Mesendoderm (in vitro differentiated cells): Measurements from ENCODE around the gene IQGAP2.
A peak's percentile ranks its signal among the peaks of the same experiment; 100 is the strongest.

Experiments used
- DNase-seq: peaks from one replicate; pipeline ENCODE4 v3.0.0; 2013
- H2AK5ac ChIP-seq: 2 replicates; pipeline ENCODE4 v1.6.1; 2013; ENCODE audit warnings: low read length, inconsistent platforms
- H2BK120ac ChIP-seq: 2 replicates; pipeline ENCODE4 v1.6.1; 2013; ENCODE audit warnings: low read depth, mild to moderate bottlenecking, low read length, moderate library complexity, mixed read lengths
- H2BK15ac ChIP-seq: replicated peaks from 2 replicates; pipeline ENCODE4 v1.6.1; 2013; ENCODE audit warnings: low read depth, mild to moderate bottlenecking, moderate library complexity
- H2BK5ac ChIP-seq: 2 replicates; pipeline ENCODE4 v1.6.1; 2013; ENCODE audit warnings: low read length, inconsistent platforms
- H3K18ac ChIP-seq: 2 replicates; pipeline ENCODE4 v1.6.1; 2013; ENCODE audit warnings: mild to moderate bottlenecking, low read length, mixed read lengths
- H3K23ac ChIP-seq: one replicate; pipeline ENCODE4 v1.6.1; 2013; ENCODE audit warnings: low read length
- H3K27ac ChIP-seq: 2 replicates; pipeline ENCODE4 v1.5.1; 2013; ENCODE audit warnings: low read depth, mild to moderate bottlenecking, inconsistent platforms, low read length, moderate library complexity
- H3K27me3 ChIP-seq: 2 replicates; pipeline ENCODE4 v1.6.1; 2013; ENCODE audit warnings: low read length, control low read depth, mild to moderate bottlenecking, inconsistent platforms; ENCODE audit not compliant: insufficient read depth, poor library complexity
- H3K36me3 ChIP-seq: 2 replicates; pipeline ENCODE4 v1.6.1; 2013; ENCODE audit warnings: low read length, inconsistent platforms; ENCODE audit not compliant: control insufficient read depth, insufficient read depth
- H3K4ac ChIP-seq: one replicate; pipeline ENCODE4 v1.6.1; 2013; ENCODE audit warnings: low read depth, mild to moderate bottlenecking, low read length, moderate library complexity
- H3K4me1 ChIP-seq: 2 replicates; pipeline ENCODE4 v1.6.1; 2013; ENCODE audit warnings: low read depth, low read length, inconsistent platforms; ENCODE audit not compliant: control insufficient read depth
- H3K4me2 ChIP-seq: 2 replicates; pipeline ENCODE4 v1.6.1; 2013; ENCODE audit warnings: low read length
- H3K4me3 ChIP-seq: 2 replicates; pipeline ENCODE4 v1.5.1; 2013; ENCODE audit warnings: mild to moderate bottlenecking, low read length
- H3K56ac ChIP-seq: one replicate; pipeline ENCODE4 v1.6.1; 2013; ENCODE audit warnings: low read length
- H3K79me1 ChIP-seq: 2 replicates; pipeline ENCODE4 v1.6.1; 2013; ENCODE audit warnings: low read length, inconsistent platforms
- H3K79me2 ChIP-seq: 2 replicates; pipeline ENCODE4 v1.6.1; 2013; ENCODE audit warnings: mild to moderate bottlenecking, low read length; ENCODE audit not compliant: control insufficient read depth, insufficient read depth
- H3K9ac ChIP-seq: 2 replicates; pipeline ENCODE4 v1.6.1; 2013; ENCODE audit warnings: low read length, inconsistent platforms
- H4K5ac ChIP-seq: one replicate; pipeline ENCODE4 v1.6.1; 2013; ENCODE audit warnings: low read length
- H4K8ac ChIP-seq: one replicate; pipeline ENCODE4 v1.6.1; 2013; ENCODE audit warnings: low read depth, mild to moderate bottlenecking, control low read depth, low read length, moderate library complexity
- WGBS: extraction: QIAGEN DNeasy Blood & Tissue Kit; methylation state at CpG from one replicate; pipeline ENCODE4 v1.1.7; 2013; ENCODE audit warnings: low lambda C conversion rate, missing lambda C conversion rate; ENCODE audit not compliant: insufficient coverage; ENCODE audit errors: extremely low coverage; 5-methylcytosine and 5-hydroxymethylcytosine counted together

Gene IQGAP2

GRCh38 chr5:76729373-76730290 is 326.5 kb downstream of the IQGAP2 start:
- Histone ChIP-seq H3K79me2 (no peaks in the 10 kb centered on the region), H3K4me3 (no peak overlapping the region), H3K27ac (no peak overlapping the region), H3K36me3 (no peaks in the 10 kb centered on the region), H3K79me1 (peaks cover 2% of the 10 kb centered on the region), H2BK120ac (no peak overlapping the region), H3K4ac (no peak overlapping the region), H3K18ac (no peak overlapping the region), H3K9ac (no peak overlapping the region), H2AK5ac (no peak overlapping the region), H3K4me2 (no peak overlapping the region), H4K8ac (no peak overlapping the region), H3K4me1 (no peaks in the 10 kb centered on the region), H2BK15ac (no peak overlapping the region), H3K27me3 (no peaks in the 10 kb centered on the region), H4K5ac (no peak overlapping the region), H3K56ac (no peak overlapping the region), H2BK5ac (no peak overlapping the region), H3K23ac (no peak overlapping the region)
- no CpG with 5 or more reads among the region's 5 CpGs for WGBS
- no peak for DNase-seq

- H3K56ac ChIP-seq = no peak overlapping the region
- no peaks in the 10 kb centered on the region for H3K79me1 ChIP-seq
- no peak overlapping the region for H4K5ac ChIP-seq
- no peak overlapping the region for H3K27ac ChIP-seq
- no peaks in the 10 kb centered on the region for H3K4me1 ChIP-seq
- H3K18ac ChIP-seq = no peak overlapping the region
- no peak overlapping the region for H2AK5ac ChIP-seq
- H3K79me2 ChIP-seq = no peaks in the 10 kb centered on the region
- no peak overlapping the region for H3K4me3 ChIP-seq
- no peak overlapping the region for H4K8ac ChIP-seq
- H2BK15ac ChIP-seq = no peak overlapping the region
- no peak overlapping the region for H2BK120ac ChIP-seq
- H3K4ac ChIP-seq = no peak overlapping the region
- DNase-seq = no peak
- H2BK5ac ChIP-seq = no peak overlapping the region
- H3K9ac ChIP-seq = no peak overlapping the region
- H3K36me3 ChIP-seq = no peaks in the 10 kb centered on the region
- no CpG with 5 or more reads among the region's 15 CpGs for whole genome bisulfite sequencing
- no peak overlapping the region for H3K4me2 ChIP-seq
- no peak overlapping the region for H3K23ac ChIP-seq
- no peaks in the 10 kb centered on the region for H3K27me3 ChIP-seq
These were observed 329.4 kb downstream of the IQGAP2 start for GRCh38 chr5:76732405-76733048.

- WGBS = no CpG with 5 or more reads among the region's 13 CpGs
- Histone ChIP-seq H3K4me2 (no peak overlapping the region), H3K56ac (no peak overlapping the region)
These were observed 329.9 kb downstream of the IQGAP2 start for GRCh38 chr5:76733049-76733417.

DNA sequence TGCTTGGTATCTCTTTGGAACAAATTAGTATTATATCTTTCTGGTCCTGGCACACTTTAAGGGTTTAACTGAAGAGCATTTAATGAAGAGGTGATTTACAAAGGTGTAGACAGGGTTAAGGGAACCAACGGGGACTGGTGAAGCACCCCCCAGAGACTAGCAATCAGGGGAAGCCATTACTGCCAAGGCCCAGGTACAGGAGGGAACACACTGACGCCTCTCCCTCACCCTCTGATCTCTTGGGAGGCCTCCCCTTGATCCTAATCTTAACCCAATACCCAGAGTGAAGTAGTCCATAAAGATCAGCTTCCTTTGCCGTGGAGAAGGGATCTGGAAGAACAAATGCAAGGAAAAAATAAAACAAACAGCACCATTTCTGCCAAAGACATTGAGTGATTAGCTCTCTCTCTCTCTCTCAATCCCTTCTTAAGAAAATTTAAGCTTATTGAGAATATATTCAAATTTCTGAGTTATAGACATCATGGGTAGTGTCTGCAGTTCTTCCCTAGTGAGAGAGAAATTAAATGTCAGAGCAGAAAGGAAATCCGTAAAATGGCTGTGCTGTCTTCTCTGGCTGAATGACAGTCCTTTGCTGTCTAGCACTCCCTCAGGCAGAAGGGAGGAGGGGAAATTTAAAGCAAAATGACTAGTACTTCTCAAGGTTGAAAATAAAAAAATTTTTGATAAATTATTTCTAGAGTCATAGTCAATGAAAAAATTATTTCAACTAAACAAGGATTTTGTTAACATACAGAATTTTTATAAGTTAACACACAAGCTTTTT is 332.9 kb downstream of the IQGAP2 start:
- no CpG with 5 or more reads among the region's 4 CpGs for WGBS
- no peak overlapping the region for H3K4me2 ChIP-seq

More at GRCh38 chr5:76733049-76733417, 329.9 kb downstream of the IQGAP2 start:
- DNase-seq = no peak
- Histone ChIP-seq H3K79me1 (no peaks in the 10 kb centered on the region), H3K23ac (no peak overlapping the region), H4K5ac (no peak overlapping the region), H3K9ac (no peak overlapping the region), H3K27me3 (no peaks in the 10 kb centered on the region), H2BK120ac (no peak overlapping the region), H3K4ac (no peak overlapping the region), H3K79me2 (no peaks in the 10 kb centered on the region), H3K18ac (no peak overlapping the region), H2AK5ac (no peak overlapping the region), H3K27ac (no peak overlapping the region), H3K36me3 (no peaks in the 10 kb centered on the region), H4K8ac (no peak overlapping the region), H2BK15ac (no peak overlapping the region), H3K4me3 (no peak overlapping the region), H3K4me1 (no peaks in the 10 kb centered on the region), H2BK5ac (no peak overlapping the region)

GRCh38 chr5:76736679-76737556 is 333.8 kb downstream of the IQGAP2 start:
- no peak overlapping the region for H2BK120ac ChIP-seq
- H4K5ac ChIP-seq = no peak overlapping the region
- no peaks in the 10 kb centered on the region for H3K27me3 ChIP-seq
- no peak overlapping the region for H2BK15ac ChIP-seq
- H3K23ac ChIP-seq = no peak overlapping the region
- H3K4ac ChIP-seq = no peak overlapping the region
- no peaks in the 10 kb centered on the region for H3K79me2 ChIP-seq
- no peak overlapping the region for H3K56ac ChIP-seq
- peak; percentile 41 for DNase-seq
- H3K27ac ChIP-seq = no peak overlapping the region
- H2AK5ac ChIP-seq = no peak overlapping the region
- H3K18ac ChIP-seq = no peak overlapping the region
- H3K4me2 ChIP-seq = no peak overlapping the region
- H3K9ac ChIP-seq = no peak overlapping the region
- no peak overlapping the region for H2BK5ac ChIP-seq
- no peaks in the 10 kb centered on the region for H3K36me3 ChIP-seq
- no CpG with 5 or more reads among the region's 6 CpGs for WGBS
- no peaks in the 10 kb centered on the region for H3K4me1 ChIP-seq
- no peaks in the 10 kb centered on the region for H3K79me1 ChIP-seq
- no peak overlapping the region for H3K4me3 ChIP-seq
- no peak overlapping the region for H4K8ac ChIP-seq

More for the DNA sequence above, 332.9 kb downstream of the IQGAP2 start:
- Histone ChIP-seq H3K4ac (no peak overlapping the region), H3K23ac (no peak overlapping the region), H2BK5ac (no peak overlapping the region), H3K4me1 (no peaks in the 10 kb centered on the region), H4K8ac (no peak overlapping the region), H3K36me3 (no peaks in the 10 kb centered on the region), H3K18ac (no peak overlapping the region), H2BK120ac (no peak overlapping the region), H3K79me2 (no peaks in the 10 kb centered on the region), H3K79me1 (no peaks in the 10 kb centered on the region), H3K9ac (peak overlapping the region; percentile 20), H2AK5ac (no peak overlapping the region), H2BK15ac (no peak overlapping the region), H4K5ac (peak overlapping the region; percentile 23), H3K27me3 (no peaks in the 10 kb centered on the region), H3K4me3 (no peak overlapping the region), H3K56ac (peak overlapping the region; percentile 54), H3K27ac (no peak overlapping the region)
- DNase-seq = peak; percentile 18
